Activated CD8-positive, alpha-beta memory T cell treated with anti-CD3 and anti-CD28 coated beads, Interleukin-2, amount 10 ng/mL, durations not matched to agents 7 days and 5 days (primary cell): Measurements from ENCODE around the gene GMDS. TPM values are rescaled to one million over a fixed set of nuclear protein-coding genes. Genes with fewer than 3 reads are reported as not detected.

Experiments used
- ATAC-seq: fragments of 150-1000 bp; cut with Tn5 transposase; one replicate; pipeline ENCODE4 v1.10.0; 2021; ENCODE audit warnings: moderate library complexity
- CTCF ChIA-PET: fragments of 350-600 bp; sonication (Branson Sonifier 250); formaldehyde crosslinking; loops from one replicate; lab custom pipeline; 2021; ENCODE audit warnings: antibody characterized with exemption; lab: Charles Lee
- DNase-seq: peaks from one replicate; pipeline ENCODE4 v3.0.0-alpha.2; 2020
- H3K27ac Mint-ChIP-seq: one replicate; pipeline ENCODE4 v1.8.0; 2021; ENCODE audit warnings: mild to moderate bottlenecking, mixed read lengths
- H3K27me3 Mint-ChIP-seq: one replicate; pipeline ENCODE4 v1.8.0; 2021; ENCODE audit warnings: mixed read lengths
- H3K36me3 Mint-ChIP-seq: one replicate; pipeline ENCODE4 v1.8.0; 2021; ENCODE audit warnings: mild to moderate bottlenecking, mixed read lengths
- H3K4me1 Mint-ChIP-seq: one replicate; pipeline ENCODE4 v1.8.0; 2021; ENCODE audit warnings: mixed read lengths
- H3K4me3 Mint-ChIP-seq: one replicate; pipeline ENCODE4 v1.8.0; 2021; ENCODE audit warnings: mild to moderate bottlenecking, moderate library complexity, mixed read lengths
- H3K9me3 Mint-ChIP-seq: one replicate; pipeline ENCODE4 v1.8.0; 2022; ENCODE audit warnings: low read depth, mixed read lengths
- total RNA-seq, 2 experiments: library from RNA; stranded (reverse); gene quantifications; one replicate each; pipeline ENCODE4 v1.2.3, GENCODE V29; 2021

Gene GMDS
- total RNA-seq, 2 experiments from 2014 or later, result 28.2 to 36.9 TPM

GRCh38 chr6:1817033-1817761 is 428.2 kb downstream of the GMDS start:
- DNase-seq (no peak), ATAC-seq (no peak)
- Mint-ChIP-seq H3K27ac (no peak overlapping the region), H3K4me3 (no peak overlapping the region), H3K4me1 (peaks cover 4% of the 10 kb centered on the region), H3K9me3 (no peaks in the 10 kb centered on the region), H3K36me3 (no peaks in the 10 kb centered on the region), H3K27me3 (no peaks in the 10 kb centered on the region)
- CTCF ChIA-PET, result no interaction called here

DNA sequence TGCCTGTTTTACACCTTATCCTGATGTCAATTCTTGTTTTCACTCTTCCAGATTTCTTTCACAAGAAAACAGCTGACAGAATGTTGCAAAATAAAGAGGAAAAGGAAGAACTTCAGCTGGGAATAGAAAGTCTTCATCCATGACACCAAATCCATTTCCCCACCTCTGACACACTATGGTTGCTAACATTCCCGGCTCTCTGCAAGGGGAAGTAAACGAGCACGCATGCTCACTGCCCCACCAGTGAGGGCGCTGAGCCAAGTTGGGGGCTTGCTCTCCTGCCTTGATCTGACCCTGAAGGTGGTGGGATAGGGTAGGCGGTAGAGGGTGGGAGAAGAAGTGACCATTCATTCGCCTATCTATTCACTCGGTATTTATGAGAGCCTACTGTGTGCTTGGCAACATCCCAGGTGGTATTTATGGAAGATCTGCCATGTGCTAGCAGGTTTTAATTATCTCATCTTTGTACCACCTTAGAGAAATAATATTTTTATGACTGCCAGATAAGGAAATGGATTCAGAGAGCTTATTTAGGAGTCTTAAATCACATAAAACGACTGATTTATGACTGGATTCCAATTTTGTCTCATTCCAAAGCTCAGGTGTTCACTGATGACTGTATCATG is 429.5 kb downstream of the GMDS start:
- H3K36me3 Mint-ChIP-seq, result no peaks in the 10 kb centered on the region
- H3K27me3 Mint-ChIP-seq, result no peaks in the 10 kb centered on the region
- CTCF ChIA-PET, result interaction anchor here (0.6 kb wide), 1 partner anchor 632 kb away, joined by 3 read pairs; no protein-coding TSS in a partner anchor
- H3K9me3 Mint-ChIP-seq, result no peaks in the 10 kb centered on the region
- no peak overlapping the region for H3K4me3 Mint-ChIP-seq
- no peak for DNase-seq
- peaks cover 4% of the 10 kb centered on the region for H3K4me1 Mint-ChIP-seq
- H3K27ac Mint-ChIP-seq, result no peak overlapping the region
- no peak for ATAC-seq

GRCh38 chr6:1814279-1814678 is 431.1 kb downstream of the GMDS start:
- H3K27ac Mint-ChIP-seq, result no peak overlapping the region
- CTCF ChIA-PET, result no interaction called here

GRCh38 chr6:1812487-1812886 is 432.9 kb downstream of the GMDS start:
- no peak for DNase-seq
- H3K27ac Mint-ChIP-seq, result no peak overlapping the region
- CTCF ChIA-PET, result no interaction called here
- H3K36me3 Mint-ChIP-seq, result no peaks in the 10 kb centered on the region
- ATAC-seq, result no peak
- H3K4me3 Mint-ChIP-seq, result no peak overlapping the region
- peaks cover 4% of the 10 kb centered on the region for H3K4me1 Mint-ChIP-seq
- no peaks in the 10 kb centered on the region for H3K9me3 Mint-ChIP-seq
- no peaks in the 10 kb centered on the region for H3K27me3 Mint-ChIP-seq

More at GRCh38 chr6:1814279-1814678, 431.1 kb downstream of the GMDS start:
- no peaks in the 10 kb centered on the region for H3K36me3 Mint-ChIP-seq
- H3K9me3 Mint-ChIP-seq, result no peaks in the 10 kb centered on the region
- H3K4me1 Mint-ChIP-seq, result peaks cover 4% of the 10 kb centered on the region
- H3K27me3 Mint-ChIP-seq, result no peaks in the 10 kb centered on the region
- ATAC-seq, result no peak
- no peak for DNase-seq
- H3K4me3 Mint-ChIP-seq, result no peak overlapping the region

- H3K27ac Mint-ChIP-seq, result no peak overlapping the region
- no peaks in the 10 kb centered on the region for H3K27me3 Mint-ChIP-seq
- peaks cover 4% of the 10 kb centered on the region for H3K4me1 Mint-ChIP-seq
- H3K4me3 Mint-ChIP-seq, result no peak overlapping the region
- no peaks in the 10 kb centered on the region for H3K9me3 Mint-ChIP-seq
- ATAC-seq (no peak), DNase-seq (no peak)
- CTCF ChIA-PET, result no interaction called here
- no peaks in the 10 kb centered on the region for H3K36me3 Mint-ChIP-seq
These were observed 433.4 kb downstream of the GMDS start for GRCh38 chr6:1812034-1812433.

GRCh38 chr6:1810880-1811279 is 434.5 kb downstream of the GMDS start:
- ATAC-seq (no peak), DNase-seq (no peak)
- Mint-ChIP-seq H3K4me3 (no peak overlapping the region), H3K27ac (no peak overlapping the region), H3K36me3 (no peaks in the 10 kb centered on the region), H3K4me1 (peaks cover 4% of the 10 kb centered on the region), H3K9me3 (no peaks in the 10 kb centered on the region), H3K27me3 (no peaks in the 10 kb centered on the region)
- CTCF ChIA-PET, result no interaction called here

GRCh38 chr6:1809291-1809988 is 436.0 kb downstream of the GMDS start:
- no peaks in the 10 kb centered on the region for H3K9me3 Mint-ChIP-seq
- CTCF ChIA-PET, result no interaction called here

GRCh38 chr6:1806935-1807334 is 438.5 kb downstream of the GMDS start:
- H3K36me3 Mint-ChIP-seq, result no peaks in the 10 kb centered on the region
- H3K4me3 Mint-ChIP-seq, result no peak overlapping the region
- H3K9me3 Mint-ChIP-seq, result no peaks in the 10 kb centered on the region
- DNase-seq, result no peak
- H3K4me1 Mint-ChIP-seq, result no peaks in the 10 kb centered on the region
- ATAC-seq, result no peak
- H3K27me3 Mint-ChIP-seq, result no peaks in the 10 kb centered on the region
- CTCF ChIA-PET, result no interaction called here
- H3K27ac Mint-ChIP-seq, result no peak overlapping the region

More at GRCh38 chr6:1809291-1809988, 436.0 kb downstream of the GMDS start:
- Mint-ChIP-seq H3K36me3 (no peaks in the 10 kb centered on the region), H3K4me3 (no peak overlapping the region), H3K27me3 (no peaks in the 10 kb centered on the region), H3K4me1 (peaks cover 4% of the 10 kb centered on the region), H3K27ac (no peak overlapping the region)
- ATAC-seq (no peak), DNase-seq (no peak)

GRCh38 chr6:1802491-1803395 is 442.7 kb downstream of the GMDS start:
- CTCF ChIA-PET, result no interaction called here
- no peaks in the 10 kb centered on the region for H3K36me3 Mint-ChIP-seq
- peaks cover 3% of the 10 kb centered on the region for H3K4me1 Mint-ChIP-seq
- H3K27ac Mint-ChIP-seq, result no peak overlapping the region
- no peaks in the 10 kb centered on the region for H3K27me3 Mint-ChIP-seq
- DNase-seq (no peak), ATAC-seq (no peak)
- no peaks in the 10 kb centered on the region for H3K9me3 Mint-ChIP-seq
- no peak overlapping the region for H3K4me3 Mint-ChIP-seq

- H3K9me3 Mint-ChIP-seq, result no peaks in the 10 kb centered on the region
- DNase-seq (no peak), ATAC-seq (no peak)
- CTCF ChIA-PET, result no interaction called here
- H3K27ac Mint-ChIP-seq, result no peak overlapping the region
- peaks cover 9% of the 10 kb centered on the region for H3K4me1 Mint-ChIP-seq
- H3K4me3 Mint-ChIP-seq, result no peak overlapping the region
- no peaks in the 10 kb centered on the region for H3K27me3 Mint-ChIP-seq
- H3K36me3 Mint-ChIP-seq, result no peaks in the 10 kb centered on the region
These were observed 444.0 kb downstream of the GMDS start for GRCh38 chr6:1801401-1801800.

GRCh38 chr6:1800845-1801244 is 444.6 kb downstream of the GMDS start:
- Mint-ChIP-seq H3K9me3 (no peaks in the 10 kb centered on the region), H3K27me3 (no peaks in the 10 kb centered on the region), H3K4me1 (peaks cover 9% of the 10 kb centered on the region), H3K4me3 (no peak overlapping the region), H3K36me3 (no peaks in the 10 kb centered on the region), H3K27ac (no peak overlapping the region)
- CTCF ChIA-PET, result no interaction called here
- DNase-seq (no peak), ATAC-seq (no peak)

- peaks cover 9% of the 10 kb centered on the region for H3K4me1 Mint-ChIP-seq
- H3K9me3 Mint-ChIP-seq, result no peaks in the 10 kb centered on the region
- CTCF ChIA-PET, result no interaction called here
- H3K36me3 Mint-ChIP-seq, result no peaks in the 10 kb centered on the region
- H3K4me3 Mint-ChIP-seq, result no peak overlapping the region
- no peak overlapping the region for H3K27ac Mint-ChIP-seq
- H3K27me3 Mint-ChIP-seq, result no peaks in the 10 kb centered on the region
- no peak for ATAC-seq
- no peak for DNase-seq
These were observed 446.5 kb downstream of the GMDS start for GRCh38 chr6:1798965-1799325.

DNA sequence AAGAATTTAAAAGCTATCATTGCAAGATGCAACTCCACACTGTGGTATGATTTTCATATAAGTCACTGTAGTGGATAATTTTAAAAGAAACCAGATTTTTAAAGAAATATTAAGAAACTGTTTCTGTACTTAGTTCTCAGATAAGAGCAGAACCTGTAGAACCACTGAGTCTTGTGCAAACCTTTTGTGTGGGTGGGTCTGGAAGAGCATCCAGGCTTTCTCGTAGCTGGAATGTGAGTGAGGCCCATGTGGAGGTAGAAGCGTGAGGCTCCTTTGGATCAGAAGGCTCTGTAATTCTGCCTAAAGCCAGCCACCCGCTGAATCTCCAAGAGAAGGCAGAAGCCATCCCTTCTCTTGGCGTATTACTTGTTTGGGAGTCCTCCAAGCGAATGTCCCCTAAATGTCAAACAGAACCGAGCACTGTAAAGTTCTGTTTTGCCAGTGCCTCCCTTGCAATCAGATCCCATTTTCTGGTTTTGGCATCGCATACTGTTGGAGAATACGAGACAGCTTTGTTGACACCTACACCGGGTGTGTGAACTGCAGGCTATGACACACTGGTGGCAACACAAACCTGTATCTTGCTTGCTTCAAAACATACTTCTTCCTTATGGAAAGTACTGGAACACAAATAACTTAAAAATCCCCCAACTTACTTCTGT is 447.0 kb downstream of the GMDS start:
- Mint-ChIP-seq H3K9me3 (no peaks in the 10 kb centered on the region), H3K27ac (no peak overlapping the region), H3K27me3 (no peaks in the 10 kb centered on the region), H3K4me1 (peaks cover 9% of the 10 kb centered on the region), H3K4me3 (no peak overlapping the region), H3K36me3 (no peaks in the 10 kb centered on the region)
- CTCF ChIA-PET, result no interaction called here
- DNase-seq, result no peak
- ATAC-seq, result no peak
